ENCODE measurements around the gene DNM3.

The DNM3 gene

DNA sequence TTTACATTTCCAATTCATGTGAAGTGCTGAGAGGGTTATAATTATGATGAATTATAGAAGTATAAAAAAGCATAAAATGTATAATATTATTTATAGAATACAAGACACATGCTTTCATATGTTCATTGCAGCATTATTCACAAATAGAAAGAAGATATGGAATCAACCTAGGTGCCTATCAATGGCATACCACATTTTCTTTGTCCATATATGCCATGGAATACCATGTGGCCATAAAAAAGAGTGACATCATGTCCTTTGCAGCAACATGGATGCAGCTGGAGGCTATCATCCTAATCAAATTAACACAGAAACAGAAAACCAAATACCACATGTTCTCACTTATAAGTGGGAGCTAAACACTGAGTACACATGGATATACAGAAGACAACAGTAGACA lies 494.1 kb downstream of the DNM3 start:
- H3K9ac ChIP-seq (ENCODE audit: low read length) = no peak overlapping the region
- TF ChIP-seq EZH2 (IDR thresholded peaks at IDR 0.05; ENCODE audit: borderline replicate concordance, low read length) = no peak
- TF ChIP-seq, protein P1, sequence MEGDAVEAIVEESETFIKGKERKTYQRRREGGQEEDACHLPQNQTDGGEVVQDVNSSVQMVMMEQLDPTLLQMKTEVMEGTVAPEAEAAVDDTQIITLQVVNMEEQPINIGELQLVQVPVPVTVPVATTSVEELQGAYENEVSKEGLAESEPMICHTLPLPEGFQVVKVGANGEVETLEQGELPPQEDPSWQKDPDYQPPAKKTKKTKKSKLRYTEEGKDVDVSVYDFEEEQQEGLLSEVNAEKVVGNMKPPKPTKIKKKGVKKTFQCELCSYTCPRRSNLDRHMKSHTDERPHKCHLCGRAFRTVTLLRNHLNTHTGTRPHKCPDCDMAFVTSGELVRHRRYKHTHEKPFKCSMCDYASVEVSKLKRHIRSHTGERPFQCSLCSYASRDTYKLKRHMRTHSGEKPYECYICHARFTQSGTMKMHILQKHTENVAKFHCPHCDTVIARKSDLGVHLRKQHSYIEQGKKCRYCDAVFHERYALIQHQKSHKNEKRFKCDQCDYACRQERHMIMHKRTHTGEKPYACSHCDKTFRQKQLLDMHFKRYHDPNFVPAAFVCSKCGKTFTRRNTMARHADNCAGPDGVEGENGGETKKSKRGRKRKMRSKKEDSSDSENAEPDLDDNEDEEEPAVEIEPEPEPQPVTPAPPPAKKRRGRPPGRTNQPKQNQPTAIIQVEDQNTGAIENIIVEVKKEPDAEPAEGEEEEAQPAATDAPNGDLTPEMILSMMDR (IDR thresholded peaks at IDR 0.05; ENCODE audit: low read length) = no peak
- no peaks in the 10 kb centered on the region for H3K36me3 ChIP-seq (ENCODE audit: insufficient read depth, low read length)

GRCh38 chr1:172338295-172338735 lies 497.0 kb downstream of the DNM3 start:
- H2AFZ ChIP-seq (ENCODE audit: low read length) = no peak overlapping the region; the same call in 1 of the 2 replicates
- no peaks in the 10 kb centered on the region for H3K9me2 ChIP-seq (ENCODE audit: low read depth, low read length)
- no peak overlapping the region for H3K27ac ChIP-seq (ENCODE audit: low read depth, low read length, poor library complexity, severe bottlenecking)
- no peaks in the 10 kb centered on the region for H3K9me3 ChIP-seq (ENCODE audit: low read length)
- TF ChIP-seq EZH2 (IDR thresholded peaks at IDR 0.05; ENCODE audit: borderline replicate concordance, low read length) = no peak
- TF ChIP-seq, protein P1 (IDR thresholded peaks at IDR 0.05; ENCODE audit: low read length) = no peak
- H3K9ac ChIP-seq (ENCODE audit: low read length) = no peak overlapping the region
- no peak overlapping the region; the same call in 1 of the 2 replicates for H3K4me2 ChIP-seq (ENCODE audit: low read length)
- no peaks in the 10 kb centered on the region for H3K27me3 ChIP-seq (ENCODE audit: insufficient read depth, low read length)
- H3K4me3 ChIP-seq (ENCODE audit: low read depth, low read length, poor library complexity, severe bottlenecking) = no peak overlapping the region
- no peaks in the 10 kb centered on the region for H4K20me1 ChIP-seq (ENCODE audit: insufficient read depth, low read length)
- H3K36me3 ChIP-seq (ENCODE audit: insufficient read depth, low read length) = no peaks in the 10 kb centered on the region
- no peaks in the 10 kb centered on the region for H3K79me2 ChIP-seq (ENCODE audit: insufficient read depth, low read length)
- H3F3A ChIP-seq (ENCODE audit: insufficient read depth, low read length) = no peaks in the 10 kb centered on the region
- H3K4me1 ChIP-seq (ENCODE audit: insufficient read depth, low read length, severe bottlenecking) = peaks cover 13% of the 10 kb centered on the region

More for the DNA sequence above, 494.1 kb downstream of the DNM3 start:
- Histone ChIP-seq H3K79me2 (ENCODE audit: insufficient read depth, low read length) (no peaks in the 10 kb centered on the region), H3K4me3 (ENCODE audit: low read depth, low read length, poor library complexity, severe bottlenecking) (no peak overlapping the region), H2AFZ (ENCODE audit: low read length) (no peak overlapping the region), H3K27ac (ENCODE audit: low read depth, low read length, poor library complexity, severe bottlenecking) (no peak overlapping the region), H4K20me1 (ENCODE audit: insufficient read depth, low read length) (no peaks in the 10 kb centered on the region), H3K9me3 (ENCODE audit: low read length) (no peaks in the 10 kb centered on the region), H3K27me3 (ENCODE audit: insufficient read depth, low read length) (no peaks in the 10 kb centered on the region), H3K4me1 (ENCODE audit: insufficient read depth, low read length, severe bottlenecking) (no peaks in the 10 kb centered on the region), H3K9me2 (ENCODE audit: low read depth, low read length) (no peaks in the 10 kb centered on the region), H3K4me2 (ENCODE audit: low read length) (no peak overlapping the region), H3F3A (ENCODE audit: insufficient read depth, low read length) (no peaks in the 10 kb centered on the region)

GRCh38 chr1:172339842-172340241 lies 498.5 kb downstream of the DNM3 start:
- TF ChIP-seq, protein P1 (IDR thresholded peaks at IDR 0.05; ENCODE audit: low read length) = no peak
- no peak for TF ChIP-seq EZH2 (IDR thresholded peaks at IDR 0.05; ENCODE audit: borderline replicate concordance, low read length)
- H3K4me1 ChIP-seq (ENCODE audit: insufficient read depth, low read length, severe bottlenecking) = peaks cover 23% of the 10 kb centered on the region
- H4K20me1 ChIP-seq (ENCODE audit: insufficient read depth, low read length) = no peaks in the 10 kb centered on the region
- no peak overlapping the region for H3K9ac ChIP-seq (ENCODE audit: low read length)
- no peaks in the 10 kb centered on the region for H3F3A ChIP-seq (ENCODE audit: insufficient read depth, low read length)
- no peak overlapping the region for H2AFZ ChIP-seq (ENCODE audit: low read length)
- no peak overlapping the region for H3K4me2 ChIP-seq (ENCODE audit: low read length)
- H3K4me3 ChIP-seq (ENCODE audit: low read depth, low read length, poor library complexity, severe bottlenecking) = no peak overlapping the region
- H3K27me3 ChIP-seq (ENCODE audit: insufficient read depth, low read length) = no peaks in the 10 kb centered on the region
- no peaks in the 10 kb centered on the region for H3K79me2 ChIP-seq (ENCODE audit: insufficient read depth, low read length)
- H3K27ac ChIP-seq (ENCODE audit: low read depth, low read length, poor library complexity, severe bottlenecking) = no peak overlapping the region
- no peaks in the 10 kb centered on the region for H3K9me2 ChIP-seq (ENCODE audit: low read depth, low read length)
- no peaks in the 10 kb centered on the region for H3K9me3 ChIP-seq (ENCODE audit: low read length)
- no peaks in the 10 kb centered on the region for H3K36me3 ChIP-seq (ENCODE audit: insufficient read depth, low read length)

Measured in OCI-LY1 (cell line).